H1 (cell line): ENCODE measurements around the gene DUXA. TPM values are rescaled to one million over a fixed set of nuclear protein-coding genes. Genes with fewer than 3 reads are reported as not detected.

Source experiments
- CTCF ChIA-PET: fragments of 300-600 bp; sonication (Branson Sonifier 250); formaldehyde crosslinking; loops from one replicate; lab custom pipeline; 2021; ENCODE audit not compliant: partially characterized antibody; lab: Charles Lee
- POLR2A ChIA-PET: fragments of 300-600 bp; sonication (Branson Sonifier 250); formaldehyde crosslinking; loops from one replicate; lab custom pipeline; 2021; ENCODE audit warnings: inconsistent platforms; ENCODE audit not compliant: partially characterized antibody; lab: Charles Lee
- DNase-seq, 2 experiments: peaks; one replicate each; pipeline versions ENCODE4 v3.0.0 to v3.0.0-alpha.2; 2010 to 2022; ENCODE audit warnings: low spot score in 2 of 2, low read depth in 1 of 2, mixed read lengths in 1 of 2
- FAIRE-seq: peaks from 2 replicates; lab custom pipeline; 2011; peaks lifted over from hg19 to GRCh38; lab: Jason Lieb, UNC
- H2AFZ ChIP-seq: 2 replicates; pipeline ENCODE4 v1.8.1; 2012; ENCODE audit warnings: low read length, inconsistent platforms
- H2AK5ac ChIP-seq: 2 replicates; pipeline ENCODE4 v1.6.1; 2013; ENCODE audit warnings: low read depth, low read length
- H2BK120ac ChIP-seq: replicated peaks from 2 replicates; pipeline ENCODE3; 2013; ENCODE audit warnings: low read depth, low read length, inconsistent platforms
- H2BK12ac ChIP-seq: 2 replicates; pipeline ENCODE4 v1.6.1; 2013; ENCODE audit warnings: low read depth, low read length
- H2BK15ac ChIP-seq: 2 replicates; pipeline ENCODE4 v1.6.1; 2013; ENCODE audit warnings: low read length
- H2BK20ac ChIP-seq: 2 replicates; pipeline ENCODE4 v1.6.1; 2013; ENCODE audit warnings: low read length
- H2BK5ac ChIP-seq: 2 replicates; pipeline ENCODE4 v1.6.1; 2013; ENCODE audit warnings: low read depth, low read length
- H3K14ac ChIP-seq: 2 replicates; pipeline ENCODE4 v1.6.1; 2013; ENCODE audit warnings: inconsistent platforms; ENCODE audit not compliant: insufficient read length
- H3K18ac ChIP-seq: 2 replicates; pipeline ENCODE4 v1.6.1; 2013; ENCODE audit warnings: low read length; ENCODE audit errors: extremely low read depth
- H3K23ac ChIP-seq: 2 replicates; pipeline ENCODE4 v1.6.1; 2013; ENCODE audit warnings: inconsistent platforms; ENCODE audit not compliant: insufficient read length
- H3K23me2 ChIP-seq: 2 replicates; pipeline ENCODE4 v1.6.1; 2013; ENCODE audit warnings: low read depth, low read length
- H3K27ac ChIP-seq: 2 replicates; pipeline ENCODE4 v1.6.1; 2011; ENCODE audit warnings: low read depth, low read length, inconsistent platforms
- H3K27me3 ChIP-seq, 4 experiments: replicated peaks in 1 of 4; 1 replicate in 1 of 4; 2 replicates in 3 of 4; pipeline versions ENCODE4 v1.6.1 to v1.8.1; 2011 to 2013; ENCODE audit warnings: low read length in 3 of 4, mild to moderate bottlenecking in 3 of 4, inconsistent platforms in 2 of 4, mixed read lengths in 2 of 4, moderate library complexity in 1 of 4; ENCODE audit not compliant: control insufficient read depth in 3 of 4, insufficient read depth in 3 of 4; ENCODE audit errors: extremely low read depth in 1 of 4
- H3K36me3 ChIP-seq, 4 experiments: 2 replicates each; pipeline versions ENCODE4 v1.6.1 to v1.8.1; 2011 to 2013; ENCODE audit warnings: mild to moderate bottlenecking in 4 of 4, low read length in 3 of 4, moderate library complexity in 2 of 4, control low read depth in 1 of 4, inconsistent platforms in 1 of 4; ENCODE audit not compliant: insufficient read depth in 4 of 4, control insufficient read depth in 2 of 4
- H3K4ac ChIP-seq: replicated peaks from 2 replicates; pipeline ENCODE3; 2013; ENCODE audit warnings: low read length, low read depth, mixed read lengths, inconsistent platforms; ENCODE audit not compliant: insufficient read length
- H3K4me1 ChIP-seq, 4 experiments: replicated peaks in 1 of 4; 1 replicate in 1 of 4; 2 replicates in 3 of 4; pipeline versions ENCODE4 v1.6.1 to v1.8.1; 2011 to 2013; ENCODE audit warnings: low read length in 3 of 4, inconsistent platforms in 2 of 4, mixed read lengths in 1 of 4; ENCODE audit not compliant: insufficient read depth in 4 of 4, control insufficient read depth in 3 of 4
- H3K4me2 ChIP-seq, 2 experiments: 2 replicates each; pipeline versions ENCODE4 v1.6.1 to v1.8.1; 2011 to 2013; ENCODE audit warnings: low read depth in 2 of 2, low read length in 2 of 2, control low read depth in 1 of 2, inconsistent platforms in 1 of 2, mild to moderate bottlenecking in 1 of 2; ENCODE audit not compliant: insufficient read depth in 1 of 2
- H3K4me3 ChIP-seq, 4 experiments: fragments of 200-600, 300-600 bp in 1 of 4; sonication (generic), shearing (Covaris generic), sonication (Bioruptor Twin) in 1 of 4; 2 replicates each; pipeline versions ENCODE4 v1.5.1 to v1.8.1; 2011 to 2016; ENCODE audit warnings: low read length in 4 of 4, low read depth in 3 of 4, control low read depth in 2 of 4, inconsistent platforms in 2 of 4, mild to moderate bottlenecking in 2 of 4, mixed read lengths in 1 of 4, moderate library complexity in 1 of 4; ENCODE audit not compliant: insufficient read depth in 2 of 4; ENCODE audit errors: extremely low read depth in 1 of 4
- H3K56ac ChIP-seq: replicated peaks from 2 replicates; pipeline ENCODE3; 2013; ENCODE audit warnings: low read depth, mild to moderate bottlenecking, mixed read lengths, low read length, inconsistent platforms; ENCODE audit not compliant: insufficient read length
- H3K79me1 ChIP-seq: 2 replicates; pipeline ENCODE4 v1.6.1; 2013; ENCODE audit warnings: low read depth, low read length, control low read depth
- H3K79me2 ChIP-seq, 2 experiments: 2 replicates each; pipeline versions ENCODE4 v1.6.1 to v1.8.1; 2012 to 2013; ENCODE audit warnings: low read length in 2 of 2, mild to moderate bottlenecking in 2 of 2, inconsistent platforms in 1 of 2; ENCODE audit not compliant: insufficient read depth in 2 of 2, control insufficient read depth in 1 of 2
- H3K9ac ChIP-seq, 4 experiments: replicated peaks in 1 of 4; 1 replicate in 1 of 4; 2 replicates in 3 of 4; pipeline versions ENCODE4 v1.6.1 to v1.8.1; 2011 to 2013; ENCODE audit warnings: low read depth in 3 of 4, low read length in 3 of 4, control low read depth in 2 of 4, mild to moderate bottlenecking in 2 of 4, moderate library complexity in 2 of 4, inconsistent platforms in 1 of 4; ENCODE audit errors: extremely low read depth in 1 of 4
- H3K9me3 ChIP-seq, 2 experiments: 2 replicates each; pipeline versions ENCODE4 v1.6.1 to v1.8.1; 2012 to 2013; ENCODE audit warnings: mild to moderate bottlenecking in 2 of 2, moderate library complexity in 2 of 2, control low read depth in 1 of 2, inconsistent platforms in 1 of 2, low read depth in 1 of 2, low read length in 1 of 2, mixed read lengths in 1 of 2; ENCODE audit not compliant: insufficient read depth in 2 of 2
- H4K20me1 ChIP-seq, 2 experiments: replicated peaks in 1 of 2; 2 replicates each; pipeline versions ENCODE3 to v1.8.1; 2011 to 2013; ENCODE audit warnings: inconsistent platforms in 2 of 2, low read length in 2 of 2, mild to moderate bottlenecking in 1 of 2; ENCODE audit not compliant: insufficient read depth in 2 of 2, control insufficient read depth in 1 of 2
- H4K5ac ChIP-seq: 2 replicates; pipeline ENCODE4 v1.6.1; 2013; ENCODE audit warnings: low read length, low read depth, mixed read lengths, inconsistent platforms; ENCODE audit not compliant: insufficient read length
- H4K8ac ChIP-seq: 2 replicates; pipeline ENCODE4 v1.8.0; 2013; ENCODE audit warnings: mild to moderate bottlenecking, moderate library complexity, low read length, inconsistent platforms; ENCODE audit not compliant: insufficient read depth; ENCODE audit errors: extremely low read depth
- H4K91ac ChIP-seq: replicated peaks from 2 replicates; pipeline ENCODE3; 2013; ENCODE audit warnings: low read length, mixed read lengths, inconsistent platforms; ENCODE audit not compliant: insufficient read length
- GTF2F1 ChIP-seq: IDR thresholded peaks from 2 replicates; pipeline ENCODE4 v1.6.1; 2012; ENCODE audit warnings: low read depth, low read length, improper control_type of control experiment, borderline replicate concordance
- KDM1A ChIP-seq: fragments of 200-600, 300-600 bp; sonication (generic); IDR thresholded peaks from 2 replicates; pipeline ENCODE4 v1.7.1; 2016; ENCODE audit warnings: mild to moderate bottlenecking, low read length, borderline replicate concordance
- POLR2AphosphoS5 ChIP-seq: IDR thresholded peaks from 2 replicates; pipeline ENCODE4 v1.6.1; 2011; ENCODE audit warnings: low read depth, low read length
- RBBP5 ChIP-seq: IDR thresholded peaks from 2 replicates; pipeline ENCODE4 v1.7.1; 2012; ENCODE audit warnings: low read depth, mild to moderate bottlenecking, inconsistent platforms, low read length, moderate library complexity, borderline replicate concordance
- TEAD4 ChIP-seq: IDR thresholded peaks from 2 replicates; pipeline ENCODE4 v1.6.1; 2012; ENCODE audit warnings: low read depth, low read length, inconsistent platforms, mixed read lengths
- WGBS, 2 experiments: shearing (Covaris generic) in 1 of 2; methylation state at CpG; one replicate each; pipeline versions ENCODE4 v1.1.6 to v1.1.7; 2013 to 2015; ENCODE audit warnings: low lambda C conversion rate in 2 of 2, mixed read lengths in 2 of 2, inconsistent platforms in 1 of 2, low coverage in 1 of 2, missing lambda C conversion rate in 1 of 2; ENCODE audit not compliant: insufficient replicate concordance in 2 of 2, insufficient coverage in 1 of 2, insufficient read length in 1 of 2; ENCODE audit errors: extremely low coverage in 1 of 2, missing lambda C conversion rate in 1 of 2; 5-methylcytosine and 5-hydroxymethylcytosine counted together
- polyA plus RNA-seq, 7 experiments: library from polyadenylated mRNA; depleted of rRNA in 3 of 7; stranded (reverse) in 5 of 7; unstranded in 2 of 7; fragments of >200 nt in 5 of 7; fragments of 200-250 nt in 2 of 7; gene quantifications; 1 replicate in 5 of 7; 2 replicates in 1 of 7; 4 replicates in 1 of 7; pipeline versions ENCODE4 v1.2.1 to v1.2.3, GENCODE V29; 2011 to 2013; ENCODE audit warnings: missing spikeins in 2 of 7, mixed read lengths in 2 of 7
- total RNA-seq: library from RNA; stranded (reverse); fragmentation: NEBNext Ultra II Directional; extraction: Animal tissue kit (Norgen Biotek cat#: 25700); gene quantifications from 2 replicates; pipeline ENCODE4 v1.2.1, GENCODE V29; 2021

DUXA gene
- total and polyA plus RNA-seq, 2 of the 8 experiments (the other 6 are each of a cell fraction or from before 2014, with no cell fraction given): not detected

- Histone ChIP-seq H3K36me3 (peaks cover 0 to 18% (median 9%) of the 10 kb centered on the region in 4 experiments; a peak in 5 of 8 replicates), H2BK12ac (no peak overlapping the region), H2BK120ac (no peak overlapping the region), H2AFZ (no peak overlapping the region), H3K23me2 (peaks cover 11% of the 10 kb centered on the region), H3K4ac (no peak overlapping the region), H3K79me2 (peaks cover 16 to 20% of the 10 kb centered on the region in 2 experiments; a peak in 3 of 4 replicates), H3K14ac (no peak overlapping the region), H4K8ac (no peak overlapping the region), H3K4me3 (peak overlapping the region in 2 of 4 experiments; percentile 91 to 99; a peak in 3 of 8 replicates), H2BK15ac (no peak overlapping the region), H3K18ac (no peak overlapping the region), H3K27me3 (no peaks in the 10 kb centered on the region; a peak in 1 of 7 replicates), H4K91ac (no peak overlapping the region), H2AK5ac (no peak overlapping the region), H3K56ac (no peak overlapping the region), H3K27ac (no peak overlapping the region), H4K5ac (no peak overlapping the region), H3K9ac (no peak overlapping the region), H3K4me2 (peak overlapping the region in 1 of 2 experiments; percentile 97; a peak in 1 of 4 replicates), H4K20me1 (peaks cover 0 to 8% of the 10 kb centered on the region in 2 experiments), H3K79me1 (peaks cover 11% of the 10 kb centered on the region), H3K4me1 (peaks cover 0 to 6% (median 0%) of the 10 kb centered on the region in 4 experiments; a peak in 2 of 7 replicates), H2BK5ac (no peak overlapping the region), H2BK20ac (no peak overlapping the region), H3K9me3 (peaks cover 25 to 27% of the 10 kb centered on the region in 2 experiments), H3K23ac (no peak overlapping the region)
- no peak for FAIRE-seq
- POLR2A ChIA-PET: interaction anchor here (0.6 to 2.0 kb wide), 4 partner anchors 19 to 153 kb away, joined by 3 to 12 read pairs (median 4); partner anchors contain the start of gene ZNF805
- WGBS, 2 experiments: 94% methylated on average over 3 of the region's 3 CpGs; no CpG with 5 or more reads in 1 of the 2 experiments
- CTCF ChIA-PET: no interaction called here
- no peak for DNase-seq
- no peak for TF ChIP-seq TEAD4
- no peak for TF ChIP-seq POLR2AphosphoS5
- no peak for TF ChIP-seq GTF2F1
- TF ChIP-seq RBBP5: no peak
- no peak for TF ChIP-seq KDM1A
Observed at GRCh38 chr19:57190301-57190700, 23.0 kb upstream of the DUXA start.
